HepG2 (cell line): ENCODE data around the gene ZNF554. TPM values are rescaled to one million over a fixed set of nuclear protein-coding genes. Genes with fewer than 3 reads are reported as not detected.

Experiments
- ATAC-seq: fragments of 200-7000 bp; cut with Tn5 transposase; 3 replicates; pipeline ENCODE4 v1.9.1; 2020; ENCODE audit warnings: mild to moderate bottlenecking, moderate library complexity
- BruUV-seq: library from RNA; stranded (reverse); fragments of 400-500 nt; replicated peaks from 2 replicates; lab custom pipeline; 2021; lab: Mats Ljungman, UMichigan
- CTCF ChIA-PET: fragments of 300-600 bp; formaldehyde crosslinking; extraction: SDS; loops from one replicate; lab custom pipeline; 2021; ENCODE audit warnings: low total read pairs, inconsistent platforms, low intra/inter-chr PET ratio; lab: Yijun Ruan, JAX
- POLR2A ChIA-PET: fragments of 350-600 bp; sonication (Branson Sonifier 250); formaldehyde crosslinking; loops from one replicate; lab custom pipeline; 2020; ENCODE audit warnings: antibody characterized with exemption, inconsistent platforms; lab: Yijun Ruan, JAX
- DNase-seq: peaks from one replicate; pipeline ENCODE4 v3.0.0-alpha.2; 2015; ENCODE audit warnings: low spot score
- FAIRE-seq: peaks from 3 replicates; lab custom pipeline; 2011; peaks lifted over from hg19 to GRCh38; lab: Jason Lieb, UNC
- H2AFZ ChIP-seq: one replicate; pipeline ENCODE4 v1.6.1; 2011; ENCODE audit warnings: low read length, inconsistent platforms
- H3K27ac ChIP-seq: fragments of 300-600 bp; 3 replicates; pipeline ENCODE4 v1.8.0; 2011; ENCODE audit warnings: mixed run types, mild to moderate bottlenecking, mixed read lengths, low read length, inconsistent platforms; ENCODE audit not compliant: insufficient read depth; ENCODE audit errors: extremely low read length
- H3K27me3 ChIP-seq, 2 experiments: fragments of 200-600 bp in 1 of 2; 2 replicates in 1 of 2; 3 replicates in 1 of 2; pipeline versions ENCODE4 v1.6.0 to v1.8.0; 2011; ENCODE audit warnings: low read length in 2 of 2, mild to moderate bottlenecking in 2 of 2, moderate library complexity in 2 of 2, inconsistent platforms in 1 of 2; ENCODE audit not compliant: insufficient read depth in 2 of 2, control insufficient read depth in 1 of 2
- H3K36me3 ChIP-seq, 2 experiments: fragments of 200-600 bp in 1 of 2; replicated peaks in 1 of 2; 2 replicates in 1 of 2; 3 replicates in 1 of 2; pipeline versions ENCODE4 v1.5.1 to v1.8.0; 2011; ENCODE audit warnings: low read length in 2 of 2, inconsistent platforms in 1 of 2; ENCODE audit not compliant: insufficient read depth in 2 of 2, control insufficient read depth in 1 of 2
- H3K4me1 ChIP-seq: 2 replicates; pipeline ENCODE4 v1.5.1; 2012; ENCODE audit warnings: low read length, inconsistent platforms; ENCODE audit not compliant: insufficient read depth
- H3K4me2 ChIP-seq: 2 replicates; pipeline ENCODE4 v1.6.0; 2011; ENCODE audit warnings: low read depth, low read length, inconsistent platforms
- H3K4me3 ChIP-seq, 3 experiments: fragments of 200-600 bp in 1 of 3; sonication (generic), shearing (Covaris generic) in 1 of 3; replicated peaks in 1 of 3; 2 replicates each; pipeline ENCODE4 v1.5.1; 2011 to 2016; ENCODE audit warnings: low read length in 3 of 3, inconsistent platforms in 2 of 3, low read depth in 2 of 3, mild to moderate bottlenecking in 2 of 3, control low read depth in 1 of 3, mixed read lengths in 1 of 3; ENCODE audit not compliant: insufficient read depth in 1 of 3
- H3K79me2 ChIP-seq: one replicate; pipeline ENCODE4 v1.6.1; 2011; ENCODE audit warnings: low read length, inconsistent platforms; ENCODE audit not compliant: insufficient read depth
- H3K9ac ChIP-seq: 2 replicates; pipeline ENCODE4 v1.6.0; 2011; ENCODE audit warnings: mild to moderate bottlenecking, low read depth, low read length, inconsistent platforms; ENCODE audit not compliant: insufficient read depth
- H3K9me3 ChIP-seq: 2 replicates; pipeline ENCODE4 v1.5.1; 2012; ENCODE audit warnings: mild to moderate bottlenecking, low read length
- H4K20me1 ChIP-seq: 2 replicates; pipeline ENCODE4 v1.6.0; 2011; ENCODE audit warnings: inconsistent platforms, mild to moderate bottlenecking, low read length, moderate library complexity; ENCODE audit not compliant: insufficient read depth
- AKAP8 ChIP-seq: sonication (generic); formaldehyde crosslinking; IDR thresholded peaks from 2 replicates; pipeline ENCODE4 v1.5.1; 2020; ENCODE audit warnings: mild to moderate bottlenecking, missing genetic modification reagents
- CCAR2 ChIP-seq: fragments of 200-400 bp; formaldehyde crosslinking; optimal IDR thresholded peaks from 2 replicates; pipeline ENCODE3; 2018; ENCODE audit warnings: low read depth, mild to moderate bottlenecking, low read length, moderate library complexity
- GATA4 ChIP-seq: sonication (generic); IDR thresholded peaks from 2 replicates; pipeline ENCODE4 v1.6.1; 2016; ENCODE audit warnings: antibody characterized with exemption, low read depth, borderline replicate concordance
- HMGXB4 ChIP-seq, 2 experiments: sonication (generic) in 1 of 2; formaldehyde crosslinking in 1 of 2; IDR thresholded peaks; 2 replicates each; pipeline versions ENCODE4 v1.4.0 to v1.6.1; 2018 to 2020; ENCODE audit warnings: missing genetic modification reagents in 2 of 2, borderline replicate concordance in 1 of 2, low read depth in 1 of 2, mild to moderate bottlenecking in 1 of 2, missing biosample characterization in 1 of 2
- IKZF5 ChIP-seq: IDR thresholded peaks from 2 replicates; pipeline ENCODE4 v1.6.1; 2018; ENCODE audit warnings: missing genetic modification reagents, mild to moderate bottlenecking, missing compliant biosample characterization
- KLF13 ChIP-seq: sonication (generic); formaldehyde crosslinking; IDR thresholded peaks from 2 replicates; pipeline ENCODE4 v1.4.0; 2020; ENCODE audit warnings: mild to moderate bottlenecking, missing genetic modification reagents
- RBM22 ChIP-seq: fragments of 200-400 bp; formaldehyde crosslinking; optimal IDR thresholded peaks from 2 replicates; pipeline ENCODE3; 2017; ENCODE audit warnings: mild to moderate bottlenecking, low read length, moderate library complexity
- ZNF619 ChIP-seq: sonication (generic); formaldehyde crosslinking; IDR thresholded peaks from 2 replicates; pipeline ENCODE4 v1.4.0; 2020; ENCODE audit warnings: mild to moderate bottlenecking, missing genetic modification reagents
- WGBS: methylation state at CpG from one replicate; pipeline ENCODE4 v1.1.6; 2017; ENCODE audit warnings: low lambda C conversion rate; 5-methylcytosine and 5-hydroxymethylcytosine counted together
- in situ Hi-C: cut with HindIII; loops from 2 replicates; pipeline ENCODE4 v1.10.0; 2017; ENCODE audit warnings: low pct_unique_long_range_greater_than_20kb; ENCODE audit not compliant: extremely low pct_ligation_motif_present
- intact Hi-C: fragments of 100-400 bp; cut with micrococcal nuclease; formaldehyde crosslinking; loops from one replicate; pipeline ENCODE4 v1.10.0; 2022; ENCODE audit not compliant: unreplicated experiment
- polyA plus RNA-seq, 8 experiments: library from polyadenylated mRNA; depleted of rRNA in 3 of 8; stranded (reverse) in 7 of 8; unstranded in 1 of 8; fragments of >200 nt; fragmentation: Illumina TruSeq in 4 of 8; extraction: Trizol in 4 of 8; gene quantifications; 2 replicates each; pipeline versions ENCODE4 v1.2.1 to v1.2.3, GENCODE V29; 2011 to 2016; ENCODE audit warnings: low read depth in 4 of 8, missing spikeins in 1 of 8, mixed read lengths in 1 of 8; ENCODE audit not compliant: insufficient read depth in 1 of 8
- total RNA-seq, 5 experiments: library from RNA; depleted of rRNA; stranded (reverse); fragments of >200 nt; fragmentation: Illumina TruSeq; extraction: Trizol; gene quantifications; 2 replicates each; pipeline ENCODE4 v1.2.3, GENCODE V29; 2016; ENCODE audit warnings: low read depth in 1 of 5

The ZNF554 gene
- total and polyA plus RNA-seq, 2 of the 13 experiments (the other 11 are each of a cell fraction or from before 2014, with no cell fraction given): 2.2 to 2.7 TPM

- no peak for TF ChIP-seq IKZF5 (CRISPR knock-in tag)
- no peak for TF ChIP-seq KLF13 (CRISPR knock-in tag)
Measured at GRCh38 chr19:2807379-2808128, 12.1 kb upstream of the ZNF554 start (continued).

DNA sequence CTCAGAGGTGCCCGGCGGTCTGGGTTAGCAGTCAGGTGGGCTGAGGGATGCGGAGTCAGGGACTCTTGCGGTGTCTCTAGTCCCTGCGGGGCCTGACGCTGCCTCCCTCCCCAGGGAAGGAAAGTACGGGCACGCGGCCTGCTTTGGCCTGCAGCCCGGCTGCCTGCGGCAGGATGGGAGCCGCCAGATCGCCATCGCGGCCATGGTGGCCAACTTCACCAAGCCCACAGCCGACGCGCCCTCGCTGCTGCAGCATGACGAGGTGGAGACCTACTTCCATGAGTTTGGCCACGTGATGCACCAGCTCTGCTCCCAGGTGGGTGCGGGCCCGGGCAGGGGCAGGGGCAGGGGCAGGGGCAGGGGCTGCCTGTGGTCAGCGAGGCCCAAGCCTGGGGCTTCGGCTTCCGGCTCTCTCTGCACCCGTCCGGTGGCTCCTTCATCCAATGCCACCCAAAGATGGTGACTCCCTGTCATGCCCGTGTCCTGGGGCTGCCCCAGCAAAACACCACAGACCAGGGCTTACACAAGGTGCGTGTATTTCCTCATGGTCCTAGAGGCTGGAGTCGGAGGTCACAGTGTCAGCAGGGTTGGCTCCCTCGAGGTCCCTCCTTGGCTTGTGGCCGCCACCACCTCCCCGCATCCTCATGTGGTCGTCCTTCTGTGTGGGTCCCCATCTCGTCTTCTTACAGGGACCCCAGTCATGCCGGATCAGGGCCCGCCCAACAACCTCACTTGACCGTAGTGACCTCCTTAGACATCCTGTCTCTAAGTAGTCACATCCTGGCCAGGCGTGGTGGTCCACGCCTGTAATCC is 11.3 kb upstream of the ZNF554 start:
- intact Hi-C loops (no loop called here), in situ Hi-C loops (no loop called here)
- Histone ChIP-seq H3K27me3 (no peaks in the 10 kb centered on the region), H3K4me2 (no peak overlapping the region), H3K4me3 (no peak overlapping the region), H2AFZ (no peak overlapping the region), H3K79me2 (no peaks in the 10 kb centered on the region), H3K9me3 (no peaks in the 10 kb centered on the region), H3K4me1 (peaks cover 18% of the 10 kb centered on the region), H3K27ac (no peak overlapping the region), H3K36me3 (peaks cover 16 to 53% of the 10 kb centered on the region in 2 experiments; a peak in 4 of 5 replicates), H4K20me1 (no peaks in the 10 kb centered on the region), H3K9ac (no peak overlapping the region)
- ChIA-PET POLR2A (no interaction called here), CTCF (no interaction called here)
- WGBS: 100% methylated on average over 14 of the region's 41 CpGs
- FAIRE-seq: no peak
- no peak for ATAC-seq
- TF ChIP-seq CCAR2: no peak
- no peak for TF ChIP-seq AKAP8
- TF ChIP-seq ZNF619 (CRISPR knock-in tag): no peak
- TF ChIP-seq RBM22: peak; percentile 40
- TF ChIP-seq HMGXB4 (CRISPR knock-in tag; IDR thresholded peaks at IDR 0.05; ENCODE audit: borderline replicate concordance in 1 of 2, low read depth in 1 of 2): no peak
- no peak for TF ChIP-seq GATA4
- DNase-seq: no peak
- no TSS peak for BruUV-seq
